ENCODE measurements around the gene CDH23. TPM values are rescaled to one million over a fixed set of nuclear protein-coding genes. Genes with fewer than 3 reads are reported as not detected.

The CDH23 gene
- total and polyA plus RNA-seq, 7 donors, result 1.00 to 3.8 (median 1.9) TPM

DNA sequence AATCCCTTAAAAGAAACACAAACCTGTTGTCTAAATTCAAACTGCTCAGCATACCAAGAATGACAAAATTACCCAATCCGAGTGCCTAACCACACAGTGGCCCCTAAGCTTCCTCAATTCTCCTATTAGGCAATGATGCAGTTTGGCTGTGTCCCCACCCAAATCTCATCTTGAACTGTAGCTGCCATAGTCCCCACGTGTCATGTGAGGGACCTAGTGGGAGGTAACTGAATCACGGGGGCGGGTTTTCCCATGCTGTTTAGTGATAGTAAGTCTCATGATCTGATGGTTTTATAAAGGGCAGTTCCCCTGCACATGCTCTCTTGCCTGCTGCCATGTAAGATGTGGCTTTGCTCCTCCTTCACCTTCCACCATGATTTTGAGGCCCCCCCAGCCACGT, 432.5 kb downstream of the CDH23 start:
- no peak overlapping the region for H3K27ac ChIP-seq
- peaks cover 13% of the 10 kb centered on the region for H3K4me1 ChIP-seq
- no peaks in the 10 kb centered on the region for H3K9me3 ChIP-seq
- DNase-seq (no peak), ATAC-seq (peak in 2 of 4 donors; percentile 16 to 25)
- peaks cover 13 to 100% of the 10 kb centered on the region in 2 donors for H3K36me3 ChIP-seq (ENCODE audit: insufficient read depth in 1 of 2, low read depth in 1 of 2)
- 71 to 80% (median 72%) methylated on average over 5 of the region's 5 CpGs for WGBS, 3 donors
- H3K4me3 ChIP-seq, result no peak overlapping the region
- no peak for TF ChIP-seq CTCF (IDR thresholded peaks at IDR 0.05)
- intact Hi-C loops (cut with DNase I), result no loop called here
- H3K27me3 ChIP-seq (ENCODE audit: insufficient read depth in 3 of 3, low read length in 2 of 3), result no peaks in the 10 kb centered on the region

DNA sequence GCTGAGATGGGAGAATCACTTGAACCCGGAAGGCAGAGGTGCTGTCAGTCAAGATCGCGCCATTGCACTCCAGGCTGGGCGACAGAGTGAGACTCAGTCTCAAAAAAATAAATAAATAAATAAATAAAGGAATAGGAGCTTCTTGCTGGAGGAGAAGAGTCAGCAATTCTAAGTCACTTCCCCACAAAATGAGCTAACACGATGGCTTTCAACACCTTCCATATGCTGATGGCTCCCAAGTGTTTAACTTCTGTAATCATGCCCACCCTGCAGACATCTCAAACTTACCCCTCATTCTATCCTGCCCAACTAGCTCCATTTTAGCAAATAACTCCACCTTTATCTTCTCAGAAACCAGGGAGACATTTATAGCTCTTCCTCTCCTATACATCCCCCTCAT, 433.2 kb downstream of the CDH23 start:
- H3K27ac ChIP-seq, result no peak overlapping the region
- DNase-seq, result no peak
- intact Hi-C loops (cut with DNase I), result no loop called here
- no peak overlapping the region for H3K4me3 ChIP-seq
- whole genome bisulfite sequencing, 3 donors, result 94 to 98% (median 95%) methylated on average over 5 of the region's 5 CpGs
- no peak for TF ChIP-seq CTCF (IDR thresholded peaks at IDR 0.05)
- no peaks in the 10 kb centered on the region for H3K9me3 ChIP-seq
- H3K4me1 ChIP-seq, result peaks cover 21% of the 10 kb centered on the region
- no peaks in the 10 kb centered on the region for H3K27me3 ChIP-seq (ENCODE audit: insufficient read depth in 3 of 3, low read length in 2 of 3)
- H3K36me3 ChIP-seq (ENCODE audit: insufficient read depth in 1 of 2, low read depth in 1 of 2), result peaks cover 13 to 99% of the 10 kb centered on the region in 2 donors
- ATAC-seq, result no peak

- Histone ChIP-seq H3K4me3 (no peak overlapping the region), H3K4me1 (peaks cover 28% of the 10 kb centered on the region), H3K36me3 (ENCODE audit: insufficient read depth in 1 of 2, low read depth in 1 of 2) (peaks cover 13 to 90% of the 10 kb centered on the region in 2 donors), H3K9me3 (no peaks in the 10 kb centered on the region), H3K27ac (no peak overlapping the region), H3K27me3 (ENCODE audit: insufficient read depth in 3 of 3, low read length in 2 of 3) (no peaks in the 10 kb centered on the region)
- ATAC-seq (no peak), DNase-seq (no peak)
- intact Hi-C loops (cut with DNase I), result no loop called here
- WGBS, 3 donors, result 83 to 98% (median 86%) methylated on average over 4 of the region's 4 CpGs
- no peak for TF ChIP-seq CTCF (IDR thresholded peaks at IDR 0.05)
These were observed 434.0 kb downstream of the CDH23 start for GRCh38 chr10:71830726-71831125.

GRCh38 chr10:71831646-71832552, 435.2 kb downstream of the CDH23 start:
- no peaks in the 10 kb centered on the region for H3K27me3 ChIP-seq (ENCODE audit: insufficient read depth in 3 of 3, low read length in 2 of 3)
- no peak overlapping the region for H3K4me3 ChIP-seq
- H3K27ac ChIP-seq, result peak overlapping the region; percentile 8
- no peak for TF ChIP-seq CTCF (IDR thresholded peaks at IDR 0.05)
- WGBS, 3 donors, result 90 to 91% (median 90%) methylated on average over 19 of the region's 19 CpGs
- peaks cover 13 to 79% of the 10 kb centered on the region in 2 donors for H3K36me3 ChIP-seq (ENCODE audit: insufficient read depth in 1 of 2, low read depth in 1 of 2)
- H3K9me3 ChIP-seq, result no peaks in the 10 kb centered on the region
- H3K4me1 ChIP-seq, result peaks cover 39% of the 10 kb centered on the region
- intact Hi-C loops (cut with DNase I), result no loop called here
- DNase-seq (no peak), ATAC-seq (peak in 3 of 4 donors; percentile 29 to 40 (median 36))

All from psoas muscle (tissue), 8 donors.